GM19324 (cell line): ENCODE results near the gene AGXT2.
"Not testable (repeated sequence)": the region's sequence is repeated elsewhere in the genome, so short reads cannot be mapped to it uniquely, and the experiment has no call there.

Experiments used
- ATAC-seq: cut with Tn5 transposase; IDR thresholded peaks from one replicate; pipeline ENCODE4 v1.9.1; 2021; ENCODE audit warnings: mild to moderate bottlenecking, moderate library complexity; ENCODE audit not compliant: unreplicated experiment, low FRiP score

AGXT2 gene

DNA sequence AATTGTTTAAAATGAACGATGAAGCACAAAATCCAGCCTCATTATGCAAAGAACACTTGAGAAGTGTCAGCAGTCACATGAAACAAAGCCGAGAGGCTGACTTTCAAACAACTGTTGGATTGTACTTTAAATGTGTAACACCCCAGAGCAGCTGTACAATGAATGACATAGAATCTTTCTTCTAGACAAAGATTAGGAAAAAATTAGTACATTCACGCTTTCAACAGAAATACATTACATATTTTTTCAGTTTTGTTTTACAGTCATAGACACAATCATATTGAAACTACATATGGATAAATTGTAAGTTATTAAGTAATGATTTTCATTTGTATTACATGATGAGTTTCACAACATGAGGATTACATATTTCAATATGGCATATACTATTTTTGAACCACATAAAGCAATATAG lies 10.6 kb upstream of the AGXT2 start:
- peak; percentile 62 for ATAC-seq

DNA sequence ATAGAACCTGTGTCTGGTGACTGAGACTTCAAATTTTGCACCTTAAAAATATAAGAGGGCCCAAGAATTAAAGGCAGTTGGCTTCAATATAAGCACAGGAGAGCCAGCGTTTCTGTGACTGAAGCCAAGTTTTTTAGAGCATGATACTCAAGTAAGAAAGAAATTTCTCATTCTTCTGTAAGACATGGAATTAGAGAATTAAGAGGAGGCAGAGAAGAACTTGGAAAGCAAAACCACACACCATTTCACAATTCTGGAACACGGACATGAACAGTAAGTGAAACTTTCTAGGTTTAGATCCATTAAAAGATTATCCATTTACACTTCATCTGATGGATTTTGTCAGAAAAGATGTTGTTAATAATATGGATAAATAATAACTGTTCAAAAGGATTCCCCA lies 8.9 kb upstream of the AGXT2 start:
- no peak for ATAC-seq

DNA sequence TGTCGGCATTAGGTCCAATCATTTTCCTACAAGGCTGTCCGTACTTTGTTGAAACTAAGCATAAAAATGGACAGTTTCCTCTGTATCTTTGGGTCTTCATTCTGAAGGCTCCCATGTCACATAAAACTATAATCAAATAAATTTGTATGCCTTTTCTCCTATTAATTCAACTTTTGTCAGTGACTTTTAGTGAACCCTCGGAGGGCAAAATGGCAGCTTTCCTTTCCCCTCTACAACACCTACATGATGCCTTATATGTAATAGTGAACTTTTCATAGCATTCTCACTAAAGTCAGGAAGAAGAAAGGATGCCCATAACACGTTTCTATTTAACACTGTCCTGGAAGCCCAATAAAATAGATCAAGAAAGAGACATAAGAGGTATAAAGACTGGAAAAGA lies 5.1 kb upstream of the AGXT2 start:
- ATAC-seq, result no peak

DNA sequence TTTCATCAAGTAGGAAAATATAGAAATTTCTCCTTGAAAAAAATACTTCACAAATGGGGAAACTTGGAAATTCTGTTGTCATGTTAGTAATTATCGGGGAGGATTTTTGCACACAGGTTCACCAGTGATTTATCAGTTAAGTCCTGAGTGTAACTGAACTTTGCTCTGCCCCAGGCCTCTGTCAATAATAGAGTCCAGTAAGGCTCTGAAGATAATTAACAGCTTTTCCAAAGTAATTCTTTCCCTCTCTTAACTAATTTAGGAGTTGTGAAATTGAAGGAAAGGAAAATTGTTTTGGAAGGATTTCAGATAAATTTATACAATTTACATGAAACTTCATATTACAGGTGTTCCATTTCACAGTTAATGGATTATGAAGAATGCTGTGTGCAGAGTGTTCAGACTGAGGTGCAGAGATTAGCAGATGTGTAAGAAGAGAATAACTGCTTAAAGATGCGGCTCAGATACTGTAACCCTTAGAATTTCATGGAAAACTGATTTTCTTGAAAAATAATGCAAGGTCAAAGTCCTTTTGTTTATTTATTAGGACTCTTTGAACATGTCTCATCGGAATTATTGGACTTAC lies 2.9 kb upstream of the AGXT2 start:
- no peak for ATAC-seq

DNA sequence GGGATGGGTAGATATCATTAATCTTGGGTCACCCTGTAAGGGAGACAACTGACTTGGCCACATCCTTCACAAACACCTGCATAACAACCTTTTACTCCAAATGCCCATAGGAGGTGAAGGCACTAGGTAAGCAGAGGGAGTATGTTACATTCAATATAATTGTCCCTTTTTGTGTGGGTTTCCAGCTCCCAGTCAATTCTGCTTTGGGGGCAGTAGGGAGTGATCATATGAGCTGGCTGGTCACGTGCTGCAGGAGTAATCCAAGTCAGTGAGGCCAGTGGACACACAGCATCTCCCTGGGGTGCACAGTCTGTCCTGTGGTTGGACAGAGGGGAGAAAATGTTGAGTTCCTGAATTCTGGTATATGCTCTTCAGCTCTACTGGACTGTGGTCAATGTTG lies 1.2 kb upstream of the AGXT2 start:
- ATAC-seq, result no peak

DNA sequence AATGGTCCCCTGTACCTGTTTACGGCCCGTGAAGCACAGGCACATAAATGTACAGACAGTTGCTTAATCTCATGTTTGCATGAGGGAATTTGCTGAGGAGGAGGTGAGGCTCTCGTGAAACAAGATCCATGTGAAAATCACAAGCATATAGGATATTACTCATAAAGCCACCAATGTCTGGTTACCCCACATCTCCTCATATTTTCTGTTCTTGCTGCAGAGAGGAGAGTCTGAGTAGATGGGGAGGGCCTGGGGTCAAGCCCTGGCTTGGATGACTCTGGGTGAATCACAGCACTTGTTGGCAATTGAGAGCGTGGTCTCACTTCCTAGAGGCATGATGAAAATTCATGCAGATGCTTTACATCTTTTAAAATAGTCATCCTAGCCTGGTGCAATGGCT lies 975 bp downstream of the AGXT2 start:
- ATAC-seq, result no peak

DNA sequence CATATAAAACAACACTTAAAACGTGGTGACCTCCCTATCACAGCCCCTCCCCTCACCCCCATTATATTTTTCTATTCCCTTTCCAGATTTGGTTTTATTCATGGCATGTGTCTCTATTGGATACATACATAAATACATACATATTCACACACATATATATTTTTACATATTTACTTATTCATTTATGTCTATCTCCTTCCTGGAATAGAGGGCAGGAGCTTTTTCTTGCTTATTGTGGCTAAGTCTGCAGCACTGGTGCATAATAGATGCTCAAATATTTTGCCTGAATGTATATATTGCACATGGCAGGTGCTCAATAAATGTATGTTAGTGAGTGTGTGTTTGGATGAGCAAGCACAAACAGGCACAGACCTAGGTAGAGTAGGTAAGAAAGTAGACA lies 2.5 kb downstream of the AGXT2 start:
- ATAC-seq, result no peak

DNA sequence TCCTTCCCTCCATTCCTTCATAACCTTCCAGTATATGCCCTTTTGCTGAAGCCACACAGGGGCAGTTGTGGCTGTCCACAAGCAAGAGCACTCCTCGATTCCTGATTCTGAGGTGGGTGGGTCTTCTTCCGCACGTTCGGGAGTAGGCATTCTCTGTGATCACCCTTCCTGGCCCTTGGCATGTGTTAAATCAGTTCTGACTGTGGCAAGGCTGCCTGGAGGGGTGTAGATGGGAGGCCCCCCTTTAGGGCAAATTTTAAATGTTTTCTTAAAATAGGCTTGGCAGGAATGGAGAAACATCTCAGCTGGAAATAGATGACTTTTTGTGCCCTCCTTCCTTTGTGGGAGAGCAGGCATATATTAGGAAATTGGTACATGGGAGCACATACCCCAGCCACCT lies 3.1 kb downstream of the AGXT2 start:
- ATAC-seq, result no peak

DNA sequence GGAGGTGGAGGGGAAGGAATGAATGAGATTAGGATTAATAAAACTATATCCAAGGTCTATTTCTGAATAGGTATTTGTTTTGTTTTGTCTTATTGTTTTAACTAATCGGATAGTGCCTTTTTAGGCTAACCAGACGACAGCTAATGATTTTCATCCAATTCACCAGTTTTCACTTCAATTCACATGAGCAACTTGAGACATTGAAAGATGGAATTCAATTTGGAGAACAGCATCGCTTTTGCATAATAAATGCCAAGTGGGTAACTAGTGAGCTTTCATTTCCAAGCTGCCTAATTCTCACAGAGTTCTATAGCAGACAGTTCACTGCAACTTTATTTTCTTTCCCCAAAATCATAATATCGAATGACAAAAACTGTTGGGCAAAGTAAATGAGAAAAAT lies 5.0 kb downstream of the AGXT2 start:
- ATAC-seq, result no peak

DNA sequence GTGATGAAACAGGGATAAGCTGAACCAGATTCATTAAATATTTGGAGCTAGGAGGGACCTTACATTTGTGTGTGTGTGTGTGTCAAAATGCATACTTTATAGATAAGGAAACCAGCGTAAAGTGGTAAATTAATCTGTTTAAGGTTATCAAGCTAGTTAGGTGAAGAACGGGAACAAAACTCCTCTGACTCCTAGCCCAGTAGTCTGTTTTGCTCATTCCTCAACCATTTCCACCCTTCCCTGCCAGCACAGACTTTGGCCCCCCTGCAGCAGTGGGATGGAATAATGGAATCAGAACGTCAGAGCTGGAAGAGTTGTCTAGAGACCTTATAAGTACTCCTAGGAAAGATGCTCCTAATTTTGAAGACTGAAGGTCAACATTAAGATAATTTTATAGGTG lies 6.5 kb downstream of the AGXT2 start:
- ATAC-seq, result no peak

DNA sequence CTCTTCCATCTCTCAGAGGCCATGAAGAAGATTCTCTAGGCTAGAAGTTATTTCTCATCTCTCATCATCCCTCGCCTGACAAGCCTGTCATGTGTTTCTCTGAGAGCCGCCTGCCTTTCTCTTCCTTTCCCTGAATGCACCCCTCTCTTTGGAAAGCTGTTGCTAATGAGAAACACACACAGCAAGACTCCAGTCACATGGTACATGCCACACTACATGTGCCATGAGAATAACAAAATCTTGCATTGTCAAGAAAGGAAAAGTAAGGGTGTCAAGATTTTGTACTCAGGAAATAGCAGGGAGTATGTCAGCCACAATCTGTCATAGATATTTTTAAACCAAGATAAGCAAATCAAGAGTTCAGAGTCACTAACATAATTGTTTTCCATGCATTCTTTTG lies 8.9 kb downstream of the AGXT2 start:
- no peak for ATAC-seq

DNA sequence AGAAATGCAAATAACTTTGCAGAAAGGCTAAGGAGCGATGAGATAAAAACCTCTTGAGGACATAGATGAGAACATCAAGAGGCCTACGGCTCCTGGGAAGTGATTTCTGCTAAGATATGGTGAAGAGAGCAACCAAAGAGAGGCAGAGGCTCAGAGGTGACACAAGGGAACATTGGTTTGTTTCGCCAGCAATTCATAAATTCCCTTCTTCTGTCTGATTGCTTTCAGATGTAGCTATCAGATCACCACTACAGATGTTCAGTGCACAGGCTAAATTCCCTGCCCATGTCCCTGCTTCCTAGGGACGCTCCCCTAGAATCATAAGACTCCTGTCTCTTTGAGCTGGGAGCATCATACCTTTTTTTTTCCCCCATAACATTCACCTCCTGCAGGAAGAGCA lies 11.2 kb downstream of the AGXT2 start:
- ATAC-seq, result no peak

DNA sequence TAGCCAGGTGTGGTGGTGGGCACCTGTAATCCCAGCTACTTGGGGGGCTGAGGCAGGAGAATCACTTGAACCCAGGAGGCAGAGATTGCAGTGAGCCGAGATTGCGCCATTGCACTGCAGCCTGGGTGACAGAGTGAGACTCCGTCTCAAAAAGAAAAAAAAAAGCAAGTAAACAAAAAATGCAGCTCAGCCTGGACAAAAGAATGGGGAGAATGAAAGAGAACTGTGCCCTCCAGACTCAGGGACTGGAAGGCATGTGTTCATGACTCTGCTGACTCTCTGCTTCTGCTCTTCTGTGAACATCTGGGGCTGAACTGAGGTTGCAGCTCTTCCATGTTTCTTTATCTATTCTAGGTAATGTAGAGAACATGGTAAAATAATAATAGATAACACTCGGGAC lies 11.8 kb downstream of the AGXT2 start:
- ATAC-seq, result not testable (repeated sequence)

DNA sequence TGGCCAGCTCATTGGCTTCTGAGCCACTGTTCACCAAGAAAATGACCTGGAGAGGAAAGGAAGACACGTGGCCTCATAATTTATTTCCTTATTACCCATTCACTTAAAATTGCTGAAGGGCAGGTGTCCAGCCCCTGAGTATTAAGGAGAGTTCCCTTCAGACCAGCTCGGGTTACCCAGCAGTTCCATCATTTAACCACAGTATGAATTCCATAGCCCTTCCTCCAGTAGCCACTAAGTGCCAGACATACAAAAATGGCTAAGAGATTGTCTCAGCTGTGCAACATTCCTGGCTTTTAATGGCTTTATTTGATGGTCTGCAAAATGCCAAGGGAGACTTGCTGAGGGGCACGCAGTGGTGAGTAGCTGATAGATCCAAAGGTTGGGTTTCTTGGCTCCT lies 12.5 kb downstream of the AGXT2 start:
- no peak for ATAC-seq

DNA sequence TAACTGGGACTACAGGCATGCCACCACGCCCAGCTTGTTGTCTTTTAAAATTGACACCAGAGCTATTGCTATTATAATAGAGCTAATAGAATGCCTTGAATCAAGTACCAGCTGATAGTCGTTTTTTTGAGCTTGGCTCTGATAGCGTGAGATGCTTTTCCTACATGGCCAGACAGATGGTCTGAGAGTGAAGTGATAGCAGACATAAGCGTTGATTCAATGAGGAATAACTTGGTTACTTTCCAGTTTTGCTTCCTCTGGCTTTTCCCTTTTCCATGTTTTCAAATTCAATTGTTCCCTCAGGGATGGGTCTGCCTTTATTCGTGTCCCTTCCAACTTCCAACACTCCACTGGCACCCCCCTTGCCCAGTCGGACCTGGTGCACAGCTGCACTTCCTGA lies 15.4 kb downstream of the AGXT2 start:
- ATAC-seq, result no peak

DNA sequence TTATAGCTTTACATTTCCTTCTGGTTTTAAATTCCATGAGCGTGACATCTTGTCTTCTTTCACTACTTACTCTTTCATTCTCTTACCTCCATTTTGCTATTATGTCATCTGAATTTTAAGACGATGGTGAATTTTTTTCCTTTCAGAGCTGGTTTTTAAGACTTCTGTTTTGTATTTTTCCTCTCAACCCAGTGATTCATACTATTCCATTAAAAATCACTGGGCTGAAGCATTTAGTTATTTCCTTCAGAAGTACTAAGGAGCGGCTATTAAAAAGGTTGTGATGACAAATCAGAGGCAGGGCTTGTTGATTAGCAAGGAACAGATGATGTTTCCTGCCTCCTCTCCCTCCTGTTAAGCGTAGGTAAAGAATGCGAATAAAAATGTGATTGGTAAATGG lies 16.5 kb downstream of the AGXT2 start:
- ATAC-seq, result no peak

DNA sequence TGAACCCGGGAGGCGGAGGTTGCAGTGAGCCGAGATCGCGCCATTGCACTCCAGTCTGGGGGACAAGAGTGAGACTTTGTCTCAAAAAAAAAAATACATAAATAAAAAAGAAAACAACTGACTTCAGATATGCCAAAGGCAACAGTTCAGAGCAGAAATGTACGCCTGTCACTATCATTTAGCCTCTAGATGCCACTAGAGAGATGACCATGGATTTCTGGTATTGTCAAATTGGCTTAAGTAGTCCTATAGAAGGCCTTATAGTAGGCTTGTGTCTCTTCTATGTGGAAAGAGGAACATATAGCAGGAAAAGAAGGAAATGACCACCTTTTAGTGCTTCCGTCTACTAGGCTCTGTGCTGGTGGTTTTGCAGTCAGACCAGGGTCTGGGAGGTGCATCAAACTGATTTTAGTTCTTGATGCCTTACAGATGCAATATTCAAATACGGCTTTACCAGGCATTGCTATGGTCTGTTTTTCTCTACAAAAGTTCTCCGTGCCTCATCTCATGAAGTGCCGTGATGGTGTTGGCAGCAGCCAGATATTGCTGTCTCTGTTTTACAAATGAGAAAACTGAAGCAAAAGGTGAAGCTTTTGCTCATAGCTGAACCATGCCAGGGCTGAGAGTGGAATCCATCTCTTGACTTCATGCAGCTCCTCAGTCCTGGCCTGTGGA lies 17.2 kb downstream of the AGXT2 start:
- no peak for ATAC-seq

DNA sequence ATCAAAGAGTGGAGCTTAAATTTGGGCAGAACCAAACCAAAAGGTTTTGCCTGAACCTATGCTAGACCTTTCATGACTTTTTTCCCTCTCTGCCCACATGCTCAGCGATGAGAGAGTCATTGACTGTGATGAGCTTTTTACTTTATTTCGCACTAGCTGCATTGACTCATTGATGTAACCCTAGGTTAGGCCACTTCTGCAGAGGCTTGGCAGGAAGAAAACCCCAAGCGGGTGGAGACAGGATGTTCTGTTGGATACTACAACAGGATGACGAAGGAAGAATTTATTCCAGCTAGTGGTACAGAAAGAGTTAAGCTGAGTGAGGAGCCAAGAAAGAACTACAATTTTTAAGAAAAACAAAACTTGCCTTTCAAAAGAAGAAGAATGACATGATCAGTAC lies 18.4 kb downstream of the AGXT2 start:
- ATAC-seq, result no peak

DNA sequence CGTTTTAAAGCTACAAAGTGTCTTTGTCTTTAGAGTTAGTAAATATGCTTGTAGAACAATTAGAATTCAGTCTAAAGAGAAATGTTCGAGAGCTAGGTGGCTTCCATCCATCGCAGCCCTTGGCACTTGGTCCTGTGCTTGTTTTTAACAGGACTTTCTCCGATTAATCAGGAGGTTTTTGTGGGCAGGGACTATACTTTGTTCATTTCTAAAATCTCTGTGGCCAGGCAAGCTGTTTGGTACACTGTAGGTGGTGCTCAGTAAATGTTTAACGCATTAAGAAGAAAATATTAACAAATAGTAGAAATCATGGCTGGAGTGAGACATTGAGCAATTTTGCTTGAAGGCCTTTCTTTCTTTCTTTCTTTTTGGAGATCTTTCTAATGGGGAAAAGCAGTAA lies 20.8 kb downstream of the AGXT2 start:
- ATAC-seq, result no peak

DNA sequence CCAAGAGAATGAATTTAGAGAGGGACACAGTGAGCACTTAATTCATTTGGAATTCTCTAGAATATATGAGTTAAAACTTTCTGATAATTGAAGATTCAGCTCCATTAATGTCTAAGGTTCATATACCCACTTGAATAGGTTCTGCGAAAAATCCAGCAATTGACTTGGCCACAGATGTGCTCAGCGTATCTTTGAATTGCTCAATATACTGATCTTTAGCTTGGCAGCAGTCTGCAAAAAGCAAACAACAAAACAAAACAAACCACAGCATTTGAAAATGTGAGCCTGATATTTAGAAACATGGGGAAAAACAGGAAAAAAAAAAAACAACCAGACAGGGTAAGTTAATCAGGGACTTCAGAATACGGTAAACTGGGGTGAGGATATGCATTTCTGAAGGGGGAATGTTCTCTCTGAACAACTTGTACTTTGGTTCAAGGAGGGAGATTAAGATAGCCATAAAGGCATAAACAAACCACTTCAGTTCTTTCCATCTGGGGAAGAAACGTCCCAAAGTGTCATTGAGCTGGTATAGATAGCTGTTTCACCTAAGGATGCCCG lies 21.4 kb downstream of the AGXT2 start:
- no peak for ATAC-seq

DNA sequence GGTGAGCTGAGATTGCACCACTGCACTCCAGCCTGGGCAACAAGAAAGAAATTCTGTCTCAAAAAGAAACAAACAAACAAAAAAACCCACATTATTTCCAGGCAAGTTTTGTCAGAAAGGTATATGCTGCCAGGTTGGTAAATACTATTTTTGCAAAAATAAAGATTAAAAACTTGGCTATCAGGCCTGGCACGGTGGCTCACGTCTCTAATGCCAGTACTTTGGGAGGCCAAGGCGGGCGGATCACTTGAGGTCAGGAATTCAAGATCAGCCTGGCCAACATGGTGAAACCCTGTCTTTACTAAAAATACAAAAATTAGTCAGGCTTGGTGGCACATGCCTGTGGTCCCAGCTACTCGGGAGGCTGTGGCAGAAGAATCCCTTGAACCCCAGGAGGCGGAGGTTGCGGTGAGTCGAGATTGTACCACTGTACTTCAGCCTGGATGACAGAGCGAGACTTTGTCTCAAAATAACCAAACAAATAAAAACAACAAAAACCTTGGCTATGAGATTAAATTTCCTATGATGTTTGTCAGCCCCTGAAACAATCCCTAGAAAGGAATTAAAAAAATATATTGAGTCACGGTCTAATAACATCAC lies 22.7 kb downstream of the AGXT2 start:
- no peak for ATAC-seq
